HG03558 (cell line): Measurements from ENCODE around the gene IPP.
"Not testable (repeated sequence)": the region's sequence is repeated elsewhere in the genome, so short reads cannot be mapped to it uniquely, and the experiment has no call there.

Source experiments
- ATAC-seq: cut with Tn5 transposase; IDR thresholded peaks from one replicate; pipeline ENCODE4 v1.9.1; 2021; ENCODE audit warnings: moderate number of reproducible peaks; ENCODE audit not compliant: unreplicated experiment; ENCODE audit errors: extremely low read depth

Gene IPP

GRCh38 chr1:45746922-45747321, 3.5 kb downstream of the IPP start:
- no peak for ATAC-seq

GRCh38 chr1:45739641-45740156, 10.8 kb downstream of the IPP start:
- ATAC-seq = not testable (repeated sequence)

- ATAC-seq = no peak
These were observed 11.3 kb downstream of the IPP start for GRCh38 chr1:45739137-45739536.

- no peak for ATAC-seq
These were observed 19.6 kb downstream of the IPP start for GRCh38 chr1:45730780-45731319.

GRCh38 chr1:45730075-45730779, 20.2 kb downstream of the IPP start:
- no peak for ATAC-seq

- ATAC-seq = not testable (repeated sequence)
These were observed 24.4 kb downstream of the IPP start for GRCh38 chr1:45726007-45726406.

GRCh38 chr1:45723248-45723930, 27.1 kb downstream of the IPP start:
- ATAC-seq = no peak

GRCh38 chr1:45722809-45723208, 27.6 kb downstream of the IPP start:
- no peak for ATAC-seq

- no peak for ATAC-seq
These were observed 29.2 kb downstream of the IPP start for GRCh38 chr1:45721207-45721606.

- ATAC-seq = no peak
These were observed 32.2 kb downstream of the IPP start for GRCh38 chr1:45718289-45718688.

GRCh38 chr1:45717386-45717785, 33.1 kb downstream of the IPP start:
- not testable (repeated sequence) for ATAC-seq

GRCh38 chr1:45716700-45717099, 33.8 kb downstream of the IPP start:
- ATAC-seq = no peak

GRCh38 chr1:45713711-45714110, 36.7 kb downstream of the IPP start:
- ATAC-seq = no peak

GRCh38 chr1:45704637-45705036, 45.8 kb downstream of the IPP start:
- no peak for ATAC-seq

- ATAC-seq = no peak
These were observed 55.6 kb downstream of the IPP start for GRCh38 chr1:45694823-45695222.

GRCh38 chr1:45693811-45694210, 56.6 kb downstream of the IPP start:
- not testable (repeated sequence) for ATAC-seq

GRCh38 chr1:45687754-45688740, 62.4 kb downstream of the IPP start, which contains the start of gene TMEM69:
TMEM69 (plus strand) TSS chr1:45688181; CDS start chr1:45691069, 2,888 bp downstream.
- no peak for ATAC-seq

- ATAC-seq = peak; percentile 70
These were observed 63.3 kb downstream of the IPP start for GRCh38 chr1:45687014-45687753.

GRCh38 chr1:45686288-45687013, 64.0 kb downstream of the IPP start, which contains the start of gene GPBP1L1:
GPBP1L1 (minus strand) TSS chr1:45686533; CDS start chr1:45659087, 27,446 bp downstream.
- ATAC-seq = peak; percentile 25
